HepG2 (cell line): ENCODE data around the gene CDC37L1. TPM values are rescaled to one million over a fixed set of nuclear protein-coding genes. Genes with fewer than 3 reads are reported as not detected.

Source experiments
- ARNTL ChIP-seq: sonication (generic); formaldehyde crosslinking; IDR thresholded peaks from 2 replicates; pipeline ENCODE4 v1.4.0; 2020; ENCODE audit warnings: mild to moderate bottlenecking, missing genetic modification reagents
- HNF4G ChIP-seq, 2 experiments: sonication (generic) in 1 of 2; formaldehyde crosslinking in 1 of 2; IDR thresholded peaks; 2 replicates each; pipeline versions ENCODE4 v1.4.0 to v1.6.1; 2011 to 2020; ENCODE audit warnings: borderline replicate concordance in 2 of 2, low read depth in 2 of 2, mild to moderate bottlenecking in 2 of 2, low read length in 1 of 2, missing genetic modification reagents in 1 of 2, moderate library complexity in 1 of 2
- KMT2A ChIP-seq: sonication (generic); formaldehyde crosslinking; IDR thresholded peaks from 2 replicates; pipeline ENCODE4 v1.4.0; 2020; ENCODE audit warnings: missing genetic modification reagents
- MIER2 ChIP-seq: IDR thresholded peaks from 2 replicates; pipeline ENCODE4 v1.6.1; 2016; ENCODE audit warnings: missing biosample characterization, missing genetic modification reagents
- NR2F1 ChIP-seq, 2 experiments: fragments of 450-650 bp in 1 of 2; formaldehyde crosslinking in 1 of 2; IDR thresholded peaks; 2 replicates each; pipeline versions ENCODE4 v1.5.0 to v1.6.1; 2016 to 2020; ENCODE audit warnings: mild to moderate bottlenecking in 1 of 2, missing compliant biosample characterization in 1 of 2, missing genetic modification reagents in 1 of 2, moderate library complexity in 1 of 2
- SAFB2 ChIP-seq: sonication (generic); formaldehyde crosslinking; IDR thresholded peaks from 2 replicates; pipeline ENCODE4 v1.5.1; 2020; ENCODE audit warnings: missing genetic modification reagents, low read depth, mild to moderate bottlenecking, borderline replicate concordance
- TAF15 ChIP-seq: fragments of 200-400 bp; formaldehyde crosslinking; IDR thresholded peaks from one replicate; pipeline ENCODE4 v1.6.1; 2018; ENCODE audit warnings: mild to moderate bottlenecking, low read depth, low read length; ENCODE audit not compliant: poor library complexity, severe bottlenecking
- ZBTB1 ChIP-seq: sonication (generic); formaldehyde crosslinking; IDR thresholded peaks from 2 replicates; pipeline ENCODE4 v1.4.0; 2020; ENCODE audit warnings: missing genetic modification reagents, borderline replicate concordance
- ZFX ChIP-seq: sonication (generic); formaldehyde crosslinking; IDR thresholded peaks from 2 replicates; pipeline ENCODE4 v1.4.0; 2020; ENCODE audit warnings: mild to moderate bottlenecking, low read depth, missing genetic modification reagents, moderate library complexity
- ZKSCAN8 ChIP-seq: IDR thresholded peaks from 2 replicates; pipeline ENCODE4 v1.6.1; 2016; ENCODE audit warnings: borderline replicate concordance, missing genetic modification reagents, missing compliant biosample characterization
- ZNF256 ChIP-seq: sonication (generic); formaldehyde crosslinking; conservative IDR thresholded peaks from 2 replicates; pipeline ENCODE4 v1.4.0; 2020; ENCODE audit warnings: missing genetic modification reagents
- ZNF564 ChIP-seq: sonication (generic); formaldehyde crosslinking; IDR thresholded peaks from 2 replicates; pipeline ENCODE4 v1.8.1; 2023; ENCODE audit warnings: mild to moderate bottlenecking, missing genetic modification reagents
- ZNF652 ChIP-seq: IDR thresholded peaks from 2 replicates; pipeline ENCODE4 v1.6.1; 2016; ENCODE audit warnings: low read depth, borderline replicate concordance
- ZNF772 ChIP-seq: sonication (generic); formaldehyde crosslinking; IDR thresholded peaks from 2 replicates; pipeline ENCODE4 v1.5.0; 2020; ENCODE audit warnings: mild to moderate bottlenecking, missing genetic modification reagents
- ZZZ3 ChIP-seq: sonication (generic); formaldehyde crosslinking; IDR thresholded peaks from 2 replicates; pipeline ENCODE4 v1.4.0; 2020; ENCODE audit warnings: missing genetic modification reagents, mild to moderate bottlenecking, borderline replicate concordance
- polyA plus RNA-seq, 8 experiments: library from polyadenylated mRNA; depleted of rRNA in 3 of 8; stranded (reverse) in 7 of 8; unstranded in 1 of 8; fragments of >200 nt; fragmentation: Illumina TruSeq in 4 of 8; extraction: Trizol in 4 of 8; gene quantifications; 2 replicates each; pipeline versions ENCODE4 v1.2.1 to v1.2.3, GENCODE V29; 2011 to 2016; ENCODE audit warnings: low read depth in 4 of 8, missing spikeins in 1 of 8, mixed read lengths in 1 of 8; ENCODE audit not compliant: insufficient read depth in 1 of 8
- total RNA-seq, 5 experiments: library from RNA; depleted of rRNA; stranded (reverse); fragments of >200 nt; fragmentation: Illumina TruSeq; extraction: Trizol; gene quantifications; 2 replicates each; pipeline ENCODE4 v1.2.3, GENCODE V29; 2016; ENCODE audit warnings: low read depth in 1 of 5
- TF ChIP-seq, protein P1 (sequence below): sonication (generic); formaldehyde crosslinking; IDR thresholded peaks from 2 replicates; pipeline ENCODE4 v1.8.1; 2023; ENCODE audit warnings: mild to moderate bottlenecking, moderate library complexity, missing genetic modification reagents
- TF ChIP-seq, protein P2 (sequence below): sonication (generic); formaldehyde crosslinking; IDR thresholded peaks from 2 replicates; pipeline ENCODE4 v1.4.0; 2020; ENCODE audit warnings: mild to moderate bottlenecking, missing genetic modification reagents
- TF ChIP-seq, protein P3 (sequence below), 2 experiments: IDR thresholded peaks; 2 replicates each; pipeline ENCODE4 v1.6.1; 2011 to 2012; ENCODE audit warnings: low read length in 2 of 2, borderline replicate concordance in 1 of 2, low read depth in 1 of 2, mild to moderate bottlenecking in 1 of 2, moderate library complexity in 1 of 2
- TF ChIP-seq, protein P4 (sequence below): sonication (generic); formaldehyde crosslinking; IDR thresholded peaks from 2 replicates; pipeline ENCODE4 v1.4.0; 2020; ENCODE audit warnings: low read depth, mild to moderate bottlenecking, missing genetic modification reagents

CDC37L1 gene
- total and polyA plus RNA-seq, 2 of the 13 experiments (the other 11 are each of a cell fraction or from before 2014, with no cell fraction given): 5.5 to 17.0 TPM

DNA sequence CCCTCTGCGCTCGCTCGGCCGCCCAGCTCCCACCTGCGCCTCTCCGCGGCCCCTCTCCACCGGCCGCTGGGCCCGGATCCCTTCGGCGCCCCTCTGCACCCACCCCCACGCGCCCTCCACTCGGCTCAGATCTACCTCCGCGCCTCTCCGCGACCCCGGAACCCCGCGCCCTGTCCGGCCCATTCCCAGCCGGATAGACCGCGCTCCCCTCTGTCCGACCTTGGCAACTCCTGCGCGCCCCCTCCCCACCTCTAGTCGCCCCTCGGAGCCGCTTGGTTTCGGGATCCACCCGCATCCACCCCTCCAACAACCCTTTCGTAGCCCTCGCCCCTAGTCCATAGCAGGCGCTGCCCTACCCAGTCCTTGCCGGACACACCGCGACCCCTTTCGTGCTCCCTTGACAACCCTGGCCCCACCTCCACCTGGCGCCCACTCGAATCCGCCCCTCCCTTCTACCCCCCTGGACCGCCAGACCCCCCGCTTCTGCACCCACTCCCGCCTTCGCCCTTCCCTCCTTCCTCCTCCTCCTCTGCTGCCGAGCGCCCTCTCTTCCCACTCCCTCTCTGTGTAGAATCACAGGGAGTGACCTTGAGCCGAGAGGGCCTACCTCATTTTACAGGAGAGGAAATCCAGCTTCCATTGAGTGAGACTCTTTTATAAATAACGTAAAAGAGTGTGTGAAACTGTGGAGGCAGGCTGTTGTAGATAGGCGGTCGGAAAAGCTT, 62.2 kb downstream of the CDC37L1 start (continued):
- TF ChIP-seq, protein P1, sequence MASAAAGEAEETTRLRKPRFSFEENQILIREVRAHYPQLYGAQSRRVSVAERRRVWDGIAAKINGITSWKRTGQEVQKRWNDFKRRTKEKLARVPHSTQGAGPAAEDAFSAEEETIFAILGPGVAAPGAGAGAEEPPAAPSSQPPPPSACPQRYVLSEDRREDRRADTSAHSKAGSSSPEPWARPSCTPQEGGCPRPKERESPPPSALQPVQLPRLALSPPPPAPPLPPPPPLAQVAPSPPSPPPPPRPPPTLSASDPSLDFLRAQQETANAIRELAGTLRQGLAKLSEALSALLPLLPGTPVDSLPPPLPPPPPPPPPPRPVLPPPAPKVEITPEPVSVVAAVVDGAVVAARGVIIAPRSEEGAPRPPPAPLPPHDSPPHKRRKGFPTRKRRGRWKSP (CRISPR knock-in tag): 0 out of 2 replicates have a peak, but pooled peaks have one; percentile 19
- no peak for TF ChIP-seq ZNF256 (CRISPR knock-in tag)
- TF ChIP-seq, protein P2, sequence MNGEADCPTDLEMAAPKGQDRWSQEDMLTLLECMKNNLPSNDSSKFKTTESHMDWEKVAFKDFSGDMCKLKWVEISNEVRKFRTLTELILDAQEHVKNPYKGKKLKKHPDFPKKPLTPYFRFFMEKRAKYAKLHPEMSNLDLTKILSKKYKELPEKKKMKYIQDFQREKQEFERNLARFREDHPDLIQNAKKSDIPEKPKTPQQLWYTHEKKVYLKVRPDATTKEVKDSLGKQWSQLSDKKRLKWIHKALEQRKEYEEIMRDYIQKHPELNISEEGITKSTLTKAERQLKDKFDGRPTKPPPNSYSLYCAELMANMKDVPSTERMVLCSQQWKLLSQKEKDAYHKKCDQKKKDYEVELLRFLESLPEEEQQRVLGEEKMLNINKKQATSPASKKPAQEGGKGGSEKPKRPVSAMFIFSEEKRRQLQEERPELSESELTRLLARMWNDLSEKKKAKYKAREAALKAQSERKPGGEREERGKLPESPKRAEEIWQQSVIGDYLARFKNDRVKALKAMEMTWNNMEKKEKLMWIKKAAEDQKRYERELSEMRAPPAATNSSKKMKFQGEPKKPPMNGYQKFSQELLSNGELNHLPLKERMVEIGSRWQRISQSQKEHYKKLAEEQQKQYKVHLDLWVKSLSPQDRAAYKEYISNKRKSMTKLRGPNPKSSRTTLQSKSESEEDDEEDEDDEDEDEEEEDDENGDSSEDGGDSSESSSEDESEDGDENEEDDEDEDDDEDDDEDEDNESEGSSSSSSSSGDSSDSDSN (CRISPR knock-in tag): no peak
- peak; percentile 41 for TF ChIP-seq ZFX (CRISPR knock-in tag)
- TF ChIP-seq MIER2 (CRISPR knock-in tag): no peak
- no peak for TF ChIP-seq ZKSCAN8 (CRISPR knock-in tag)
- TF ChIP-seq ZNF564 (CRISPR knock-in tag): no peak; the same call in 1 of the 2 replicates
- TF ChIP-seq ZNF772: 0 out of 2 replicates have a peak, but pooled peaks have one; percentile 9
- TF ChIP-seq TAF15: no peak
- TF ChIP-seq ZNF652 (CRISPR knock-in tag): no peak
- TF ChIP-seq HNF4G (IDR thresholded peaks at IDR 0.05; ENCODE audit: borderline replicate concordance, low read depth, low read length): no peak
- TF ChIP-seq HNF4G (CRISPR knock-in tag; IDR thresholded peaks at IDR 0.05; ENCODE audit: borderline replicate concordance, low read depth): no peak
- TF ChIP-seq KMT2A (CRISPR knock-in tag): no peak
- TF ChIP-seq, protein P3, sequence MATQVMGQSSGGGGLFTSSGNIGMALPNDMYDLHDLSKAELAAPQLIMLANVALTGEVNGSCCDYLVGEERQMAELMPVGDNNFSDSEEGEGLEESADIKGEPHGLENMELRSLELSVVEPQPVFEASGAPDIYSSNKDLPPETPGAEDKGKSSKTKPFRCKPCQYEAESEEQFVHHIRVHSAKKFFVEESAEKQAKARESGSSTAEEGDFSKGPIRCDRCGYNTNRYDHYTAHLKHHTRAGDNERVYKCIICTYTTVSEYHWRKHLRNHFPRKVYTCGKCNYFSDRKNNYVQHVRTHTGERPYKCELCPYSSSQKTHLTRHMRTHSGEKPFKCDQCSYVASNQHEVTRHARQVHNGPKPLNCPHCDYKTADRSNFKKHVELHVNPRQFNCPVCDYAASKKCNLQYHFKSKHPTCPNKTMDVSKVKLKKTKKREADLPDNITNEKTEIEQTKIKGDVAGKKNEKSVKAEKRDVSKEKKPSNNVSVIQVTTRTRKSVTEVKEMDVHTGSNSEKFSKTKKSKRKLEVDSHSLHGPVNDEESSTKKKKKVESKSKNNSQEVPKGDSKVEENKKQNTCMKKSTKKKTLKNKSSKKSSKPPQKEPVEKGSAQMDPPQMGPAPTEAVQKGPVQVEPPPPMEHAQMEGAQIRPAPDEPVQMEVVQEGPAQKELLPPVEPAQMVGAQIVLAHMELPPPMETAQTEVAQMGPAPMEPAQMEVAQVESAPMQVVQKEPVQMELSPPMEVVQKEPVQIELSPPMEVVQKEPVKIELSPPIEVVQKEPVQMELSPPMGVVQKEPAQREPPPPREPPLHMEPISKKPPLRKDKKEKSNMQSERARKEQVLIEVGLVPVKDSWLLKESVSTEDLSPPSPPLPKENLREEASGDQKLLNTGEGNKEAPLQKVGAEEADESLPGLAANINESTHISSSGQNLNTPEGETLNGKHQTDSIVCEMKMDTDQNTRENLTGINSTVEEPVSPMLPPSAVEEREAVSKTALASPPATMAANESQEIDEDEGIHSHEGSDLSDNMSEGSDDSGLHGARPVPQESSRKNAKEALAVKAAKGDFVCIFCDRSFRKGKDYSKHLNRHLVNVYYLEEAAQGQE (IDR thresholded peaks at IDR 0.05; ENCODE audit: borderline replicate concordance in 1 of 2, low read depth in 1 of 2, low read length in 2 of 2): no peak
- no peak for TF ChIP-seq ZBTB1 (CRISPR knock-in tag)
- 0 out of 2 replicates have a peak, but pooled peaks have one; percentile 20 for TF ChIP-seq SAFB2 (CRISPR knock-in tag)
- TF ChIP-seq, protein P4, sequence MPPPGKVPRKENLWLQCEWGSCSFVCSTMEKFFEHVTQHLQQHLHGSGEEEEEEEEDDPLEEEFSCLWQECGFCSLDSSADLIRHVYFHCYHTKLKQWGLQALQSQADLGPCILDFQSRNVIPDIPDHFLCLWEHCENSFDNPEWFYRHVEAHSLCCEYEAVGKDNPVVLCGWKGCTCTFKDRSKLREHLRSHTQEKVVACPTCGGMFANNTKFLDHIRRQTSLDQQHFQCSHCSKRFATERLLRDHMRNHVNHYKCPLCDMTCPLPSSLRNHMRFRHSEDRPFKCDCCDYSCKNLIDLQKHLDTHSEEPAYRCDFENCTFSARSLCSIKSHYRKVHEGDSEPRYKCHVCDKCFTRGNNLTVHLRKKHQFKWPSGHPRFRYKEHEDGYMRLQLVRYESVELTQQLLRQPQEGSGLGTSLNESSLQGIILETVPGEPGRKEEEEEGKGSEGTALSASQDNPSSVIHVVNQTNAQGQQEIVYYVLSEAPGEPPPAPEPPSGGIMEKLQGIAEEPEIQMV (CRISPR knock-in tag): peak; percentile 16
- TF ChIP-seq ARNTL (CRISPR knock-in tag): no peak
- TF ChIP-seq ZZZ3 (CRISPR knock-in tag): no peak
- no peak for TF ChIP-seq NR2F1 (CRISPR knock-in tag; IDR thresholded peaks at IDR 0.05)
